HG03139 (cell line): Measurements from ENCODE around the gene USP22.

Experiments used
- ATAC-seq: cut with Tn5 transposase; IDR thresholded peaks from one replicate; pipeline ENCODE4 v1.9.1; 2021; ENCODE audit not compliant: unreplicated experiment

Gene USP22

GRCh38 chr17:21049457-21049856 is 6.6 kb upstream of the USP22 start:
- ATAC-seq: no peak

GRCh38 chr17:21046216-21046615 is 3.4 kb upstream of the USP22 start:
- no peak for ATAC-seq

DNA sequence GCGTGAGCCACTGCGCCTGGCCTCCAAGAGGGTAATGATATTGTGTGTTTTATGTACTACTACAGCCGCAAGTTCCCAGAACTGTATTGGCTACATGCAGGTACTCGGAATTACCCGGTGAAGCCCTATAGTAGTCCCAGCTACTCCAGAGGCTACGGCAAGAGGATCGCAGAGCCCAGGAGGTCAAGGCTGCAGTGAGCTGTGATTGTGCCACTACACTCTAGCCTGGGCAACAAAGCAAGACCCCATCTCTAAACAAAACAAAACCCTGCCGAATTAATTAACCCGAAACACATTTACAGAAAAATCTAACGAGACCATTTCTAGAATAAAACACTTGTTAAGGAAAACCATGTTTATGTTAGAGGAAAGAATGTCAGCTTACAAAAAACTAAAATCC is 2.2 kb upstream of the USP22 start:
- ATAC-seq: no peak

DNA sequence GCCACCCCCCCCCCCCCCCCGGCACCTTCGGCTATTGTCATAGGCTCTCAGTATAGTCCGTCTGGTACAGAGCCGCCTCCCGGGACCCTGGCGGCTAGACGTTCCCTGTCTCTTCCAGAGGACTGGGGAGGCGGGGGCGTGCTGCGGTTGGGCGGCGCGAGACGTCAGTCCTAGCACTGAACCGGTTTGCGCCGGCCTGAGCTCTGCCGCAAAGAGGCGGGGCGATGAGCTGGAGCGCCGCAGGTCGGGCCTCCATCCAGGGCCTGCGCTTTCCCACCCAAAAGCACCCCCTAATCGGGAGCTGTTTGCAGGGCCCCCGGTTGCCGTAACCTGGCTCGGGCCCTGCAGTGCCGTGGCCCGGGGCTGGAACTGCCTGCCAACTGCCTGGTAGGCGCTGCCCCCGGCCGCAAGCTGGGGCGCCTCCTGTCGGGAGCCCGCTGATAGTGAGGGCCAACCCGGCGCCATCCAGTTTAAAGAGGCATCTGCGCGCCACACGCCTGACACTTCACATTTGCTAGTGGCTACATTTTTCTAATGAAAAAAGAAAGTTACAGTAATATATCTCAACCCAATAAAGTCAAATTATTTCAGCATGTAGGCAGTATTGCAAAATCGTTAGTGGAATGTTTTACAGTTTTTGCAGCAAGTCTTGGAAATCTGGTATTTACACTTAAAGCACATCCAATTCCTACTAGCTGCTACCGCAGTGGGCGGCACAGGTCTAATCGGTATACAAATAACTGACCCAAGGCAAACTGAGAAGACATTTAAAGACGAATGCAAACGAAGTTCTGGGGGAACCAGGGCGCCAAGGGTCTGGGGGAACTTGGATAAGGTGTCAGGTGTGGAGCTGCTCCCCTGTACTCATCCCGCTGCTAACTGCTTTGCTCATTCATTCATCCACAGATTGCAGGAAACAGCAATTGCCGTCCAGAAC is 753 bp upstream of the USP22 start:
- peak; percentile 72 for ATAC-seq

GRCh38 chr17:21041741-21042457 is 912 bp downstream of the USP22 start:
- no peak for ATAC-seq

GRCh38 chr17:21039839-21040575 is 2.8 kb downstream of the USP22 start:
- ATAC-seq: no peak

DNA sequence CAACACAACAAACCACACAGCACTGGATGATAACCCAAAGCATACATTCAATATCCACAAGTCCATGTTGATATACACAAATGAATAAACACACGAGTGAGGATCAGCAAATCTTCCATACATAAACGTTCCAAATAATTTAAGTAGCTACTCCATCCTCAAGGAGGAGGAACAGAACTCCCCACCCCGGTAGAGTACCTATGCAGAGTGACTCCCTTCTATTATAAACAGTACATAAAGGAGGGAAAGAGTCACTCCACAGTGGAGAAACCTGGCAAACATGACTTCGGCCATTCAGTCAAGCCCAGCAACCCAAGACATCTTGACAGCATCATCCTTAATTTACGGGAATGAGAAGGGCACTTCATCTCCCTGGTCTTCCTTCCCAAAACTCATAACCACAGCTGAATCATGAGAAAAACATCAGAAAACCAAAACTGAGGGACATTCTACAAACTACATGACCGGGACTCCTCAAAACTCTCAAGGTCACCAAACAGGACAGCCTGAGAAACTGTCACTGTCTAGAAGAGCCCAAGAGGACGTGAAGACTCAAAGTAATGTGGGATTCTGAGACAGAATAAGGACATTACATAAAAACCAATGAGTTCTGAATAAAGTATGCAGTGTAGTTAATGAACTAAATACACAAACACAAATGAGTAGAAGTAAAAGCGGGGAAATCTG is 5.6 kb downstream of the USP22 start:
- ATAC-seq: no peak

DNA sequence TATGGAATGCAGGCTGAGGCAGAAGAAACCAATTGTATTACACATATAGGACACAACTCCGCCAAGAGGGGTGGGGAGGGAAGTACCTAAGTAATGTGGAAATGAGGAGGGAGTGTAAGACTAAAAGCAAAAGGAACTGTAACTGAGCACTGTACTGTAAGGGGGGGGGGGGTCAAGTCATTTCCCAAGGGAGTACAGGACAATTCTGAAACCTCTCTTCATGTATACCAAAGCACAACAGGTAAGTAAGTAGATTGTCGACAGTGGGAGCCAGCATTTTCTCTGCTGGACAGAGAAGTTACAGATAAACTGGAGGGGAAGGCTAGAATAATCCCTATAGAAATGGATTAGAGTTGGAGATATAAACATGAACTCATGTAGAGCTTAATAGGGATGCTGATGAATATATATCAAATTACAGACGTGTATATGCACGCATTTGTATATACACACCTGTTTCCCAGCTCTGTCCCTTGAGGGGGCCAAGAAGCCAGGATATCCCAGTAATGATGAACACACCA is 6.4 kb downstream of the USP22 start:
- ATAC-seq: no peak

DNA sequence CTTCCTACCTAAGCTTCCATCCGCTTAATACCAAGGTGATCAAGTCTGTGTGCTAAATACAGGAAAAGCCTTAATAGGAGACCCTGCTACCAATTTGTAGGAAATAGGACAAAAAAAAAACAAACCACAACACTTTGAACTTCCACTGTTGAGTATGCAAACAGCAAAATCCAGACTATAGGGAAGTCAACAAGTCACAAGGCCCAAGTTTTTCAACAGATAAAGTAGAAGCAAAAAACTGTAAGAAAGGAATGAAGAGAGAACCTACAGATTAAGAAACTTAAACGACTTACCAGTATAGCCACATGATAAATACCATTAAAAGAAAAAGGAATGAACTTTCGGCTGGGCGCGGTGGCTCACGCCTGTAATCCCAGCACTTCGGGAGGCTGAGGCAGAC is 7.4 kb downstream of the USP22 start:
- ATAC-seq: no peak

- no peak for ATAC-seq
These were observed 8.2 kb downstream of the USP22 start for GRCh38 chr17:21034340-21035235.

DNA sequence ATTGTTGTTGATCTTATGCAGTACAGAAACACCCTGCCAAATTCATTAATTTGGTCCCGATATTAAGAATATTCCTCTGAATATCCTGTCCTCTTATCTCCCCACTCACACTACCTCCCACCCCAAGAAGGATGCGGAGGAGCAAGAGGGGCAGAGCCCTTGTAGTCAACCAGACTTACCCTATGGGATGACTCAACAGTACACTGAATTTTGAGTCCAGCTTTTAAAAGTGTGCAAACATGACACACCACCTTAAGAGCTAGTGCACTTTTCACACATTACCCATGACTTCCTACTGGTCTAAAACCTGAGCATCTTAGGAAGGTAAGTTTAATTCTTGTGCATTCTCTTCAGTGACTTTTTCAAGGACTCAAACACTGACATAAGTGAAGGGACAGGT is 9.5 kb downstream of the USP22 start:
- ATAC-seq: no peak

DNA sequence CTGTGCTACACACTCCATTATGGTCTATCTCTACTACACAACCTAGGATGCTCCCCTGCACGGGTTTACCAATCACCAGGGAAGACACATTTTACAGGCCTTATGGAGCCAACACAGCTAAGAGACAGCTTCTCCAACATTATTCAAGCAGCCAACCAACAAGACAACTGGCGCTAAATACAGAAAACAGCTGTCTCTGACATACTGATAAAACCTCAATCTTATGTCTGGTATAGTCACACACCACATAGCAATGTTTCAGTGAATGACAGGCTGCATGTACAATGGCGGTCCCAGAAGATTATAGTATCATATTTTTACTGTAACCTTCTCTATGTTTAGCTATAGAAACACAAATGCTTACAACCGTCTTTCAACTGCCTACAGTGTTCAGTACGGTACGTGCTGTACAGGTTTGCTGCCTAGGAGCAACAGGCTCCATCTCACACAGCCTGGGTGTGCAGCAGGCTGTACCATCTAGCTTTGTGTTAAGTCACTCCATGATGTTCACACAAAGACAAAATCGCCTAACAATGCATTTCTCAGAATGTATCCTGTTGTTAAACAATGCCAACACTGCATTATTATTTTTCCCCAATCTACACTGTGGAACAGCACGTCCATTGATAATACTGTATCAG is 10.9 kb downstream of the USP22 start:
- no peak for ATAC-seq

DNA sequence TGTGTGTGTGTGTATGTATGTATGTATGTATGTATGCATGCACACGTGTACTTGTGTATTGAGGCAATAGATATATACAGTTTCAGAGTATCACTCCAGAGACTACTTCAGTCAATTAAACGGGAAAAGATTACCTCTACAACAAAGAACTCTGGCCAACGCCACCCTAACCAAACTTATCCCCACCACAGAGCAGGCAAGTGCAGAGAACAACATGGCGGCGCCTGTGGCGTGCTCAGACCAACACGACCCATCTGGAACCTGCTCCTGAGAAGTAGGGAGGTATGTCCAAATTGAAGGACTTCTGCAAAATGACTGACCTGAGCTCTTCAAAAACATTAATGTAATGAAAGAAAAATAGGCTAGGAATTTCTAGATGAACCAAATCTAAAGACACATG is 12.4 kb downstream of the USP22 start:
- ATAC-seq: no peak

DNA sequence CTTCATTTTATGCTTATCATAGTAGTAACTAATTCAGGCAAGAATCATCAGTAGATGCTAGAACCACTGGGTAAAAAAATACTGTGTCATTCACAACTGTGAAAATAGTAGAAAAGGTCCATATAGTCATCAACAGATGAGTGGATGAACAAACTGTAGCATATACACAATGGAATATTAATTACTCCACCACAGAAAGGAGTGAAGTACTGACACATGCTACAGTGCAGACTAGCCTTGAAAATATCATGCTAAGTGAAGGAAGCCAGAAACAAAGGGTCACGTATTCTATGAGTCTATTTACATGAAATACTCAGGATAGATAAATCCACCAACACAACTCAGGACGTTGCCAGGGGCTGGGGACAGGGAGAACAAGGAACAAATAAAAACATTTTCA is 13.3 kb downstream of the USP22 start:
- no peak for ATAC-seq

DNA sequence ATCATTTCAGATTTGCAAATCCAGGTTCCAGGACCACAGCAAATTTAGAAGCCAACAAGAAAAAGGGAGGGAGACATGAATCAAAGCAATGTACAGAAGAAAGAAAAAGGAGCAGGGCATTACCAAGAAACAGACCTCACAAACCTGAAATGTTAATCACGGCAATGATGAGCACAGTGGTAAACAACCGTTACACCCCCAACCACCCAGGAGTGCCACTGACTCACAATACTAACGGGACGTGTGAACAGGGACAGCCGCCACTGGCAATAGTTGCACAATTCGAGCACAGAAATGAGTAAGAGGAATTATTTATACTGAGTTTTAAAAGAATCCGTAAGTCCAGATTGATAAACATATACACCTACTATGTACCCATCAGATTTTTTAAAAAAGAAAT is 13.8 kb downstream of the USP22 start:
- ATAC-seq: no peak

DNA sequence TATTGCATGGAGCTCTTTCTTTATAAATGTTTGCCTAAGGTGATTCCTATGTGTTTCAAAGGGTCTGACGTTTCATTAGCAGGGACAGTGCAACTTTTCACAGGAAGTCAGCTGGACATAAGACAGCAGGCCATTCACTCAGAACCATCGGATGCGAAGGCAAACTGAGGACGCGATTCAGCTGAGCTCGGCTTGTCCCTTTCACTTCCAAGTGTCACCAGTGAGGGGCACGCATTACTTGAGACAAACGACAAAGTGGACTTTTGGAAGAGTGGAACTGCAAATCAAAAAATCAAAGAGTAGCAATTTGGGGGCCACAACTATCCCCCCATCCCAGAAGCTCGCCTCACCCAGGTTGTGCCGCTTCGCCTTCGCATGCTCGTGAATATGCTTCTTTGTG is 14.6 kb downstream of the USP22 start:
- no peak for ATAC-seq

GRCh38 chr17:21027031-21027430 is 15.8 kb downstream of the USP22 start:
- ATAC-seq: no peak

- no peak for ATAC-seq
These were observed 17.4 kb downstream of the USP22 start for GRCh38 chr17:21025451-21025850.

DNA sequence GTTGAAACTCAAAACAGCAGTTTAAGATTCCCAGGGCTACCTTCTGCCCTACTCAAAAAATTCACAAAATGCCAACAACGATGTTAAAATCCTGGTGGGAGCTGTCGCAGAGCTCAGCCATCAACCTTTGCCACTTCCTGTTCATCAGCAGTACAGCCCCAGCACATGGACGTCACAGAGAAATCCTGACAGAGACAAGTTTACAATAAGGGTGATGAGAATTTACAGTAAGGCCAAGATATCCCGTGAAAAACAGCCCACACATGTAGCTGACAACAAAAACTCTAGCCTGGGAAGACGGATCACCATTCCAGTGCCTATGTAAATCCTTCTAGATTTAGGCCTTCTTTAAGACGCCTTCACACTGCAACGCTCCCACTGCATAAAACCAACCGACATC is 18.8 kb downstream of the USP22 start:
- no peak for ATAC-seq
